Activated CD4-positive, CD25-positive, alpha-beta regulatory T cell treated with anti-CD3 and anti-CD28 coated beads, Interleukin-2, amount 50 U/mL, for 24 hours (primary cell): ENCODE measurements around the gene MED12L.
"Not testable (repeated sequence)": the region's sequence is repeated elsewhere in the genome, so short reads cannot be mapped to it uniquely, and the experiment has no call there.

Experiments used
- ATAC-seq, 2 donors: fragments of 150-1000 bp; cut with Tn5 transposase; one replicate each; pipeline ENCODE4 v1.10.0; 2021; ENCODE audit warnings: mild to moderate bottlenecking in 1 of 2, moderate library complexity in 1 of 2

The MED12L gene, protein sequence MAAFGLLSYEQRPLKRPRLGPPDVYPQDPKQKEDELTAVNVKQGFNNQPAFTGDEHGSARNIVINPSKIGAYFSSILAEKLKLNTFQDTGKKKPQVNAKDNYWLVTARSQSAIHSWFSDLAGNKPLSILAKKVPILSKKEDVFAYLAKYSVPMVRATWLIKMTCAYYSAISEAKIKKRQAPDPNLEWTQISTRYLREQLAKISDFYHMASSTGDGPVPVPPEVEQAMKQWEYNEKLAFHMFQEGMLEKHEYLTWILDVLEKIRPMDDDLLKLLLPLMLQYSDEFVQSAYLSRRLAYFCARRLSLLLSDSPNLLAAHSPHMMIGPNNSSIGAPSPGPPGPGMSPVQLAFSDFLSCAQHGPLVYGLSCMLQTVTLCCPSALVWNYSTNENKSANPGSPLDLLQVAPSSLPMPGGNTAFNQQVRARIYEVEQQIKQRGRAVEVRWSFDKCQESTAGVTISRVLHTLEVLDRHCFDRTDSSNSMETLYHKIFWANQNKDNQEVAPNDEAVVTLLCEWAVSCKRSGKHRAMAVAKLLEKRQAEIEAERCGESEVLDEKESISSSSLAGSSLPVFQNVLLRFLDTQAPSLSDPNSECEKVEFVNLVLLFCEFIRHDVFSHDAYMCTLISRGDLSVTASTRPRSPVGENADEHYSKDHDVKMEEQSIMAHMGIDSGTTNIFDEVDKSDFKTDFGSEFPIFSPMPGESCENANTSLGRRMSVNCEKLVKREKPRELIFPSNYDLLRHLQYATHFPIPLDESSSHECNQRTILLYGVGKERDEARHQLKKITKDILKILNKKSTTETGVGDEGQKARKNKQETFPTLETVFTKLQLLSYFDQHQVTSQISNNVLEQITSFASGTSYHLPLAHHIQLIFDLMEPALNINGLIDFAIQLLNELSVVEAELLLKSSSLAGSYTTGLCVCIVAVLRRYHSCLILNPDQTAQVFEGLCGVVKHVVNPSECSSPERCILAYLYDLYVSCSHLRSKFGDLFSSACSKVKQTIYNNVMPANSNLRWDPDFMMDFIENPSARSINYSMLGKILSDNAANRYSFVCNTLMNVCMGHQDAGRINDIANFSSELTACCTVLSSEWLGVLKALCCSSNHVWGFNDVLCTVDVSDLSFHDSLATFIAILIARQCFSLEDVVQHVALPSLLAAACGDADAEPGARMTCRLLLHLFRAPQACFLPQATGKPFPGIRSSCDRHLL (N-terminal part only)

DNA sequence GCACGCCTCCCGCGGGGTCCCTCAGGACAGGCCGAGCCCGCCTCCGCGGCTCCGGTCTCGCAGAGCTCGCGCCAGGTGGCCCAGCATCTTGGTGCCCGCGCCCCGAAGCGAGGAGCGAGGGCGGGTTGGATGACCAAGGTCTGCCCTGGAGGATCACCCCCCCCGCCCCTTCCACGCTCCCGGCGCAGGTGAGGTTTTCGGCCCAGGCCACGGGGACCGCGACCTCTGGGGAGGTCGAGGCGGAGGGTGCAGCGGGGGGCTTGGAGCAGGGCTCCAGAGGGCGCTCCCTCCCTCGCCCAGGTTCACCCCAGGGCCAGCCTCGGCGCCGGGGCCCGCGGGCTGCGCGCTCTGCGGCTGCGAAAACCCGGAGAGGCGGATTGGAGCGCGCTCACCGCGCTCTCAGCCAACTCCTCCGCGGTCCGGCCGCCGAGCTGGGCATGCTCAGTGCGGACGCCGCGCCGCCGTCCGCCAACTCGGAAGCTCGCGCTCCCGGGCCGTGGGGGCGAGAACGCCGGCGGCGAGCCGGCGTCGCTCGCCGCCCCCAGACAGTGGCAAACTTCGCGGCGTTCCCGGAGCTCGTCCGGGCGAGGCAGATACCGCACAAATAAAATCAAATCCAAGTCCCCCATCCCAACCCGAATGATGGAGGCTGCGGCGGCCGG, at the start of gene MED12L:
Gene MED12L, plus strand, starts transcription at position 438 of the 662 bp plus-strand sequence. CDS start 1,263 bp downstream, outside the sequence.
- ATAC-seq = peak; percentile 35 to 42

DNA sequence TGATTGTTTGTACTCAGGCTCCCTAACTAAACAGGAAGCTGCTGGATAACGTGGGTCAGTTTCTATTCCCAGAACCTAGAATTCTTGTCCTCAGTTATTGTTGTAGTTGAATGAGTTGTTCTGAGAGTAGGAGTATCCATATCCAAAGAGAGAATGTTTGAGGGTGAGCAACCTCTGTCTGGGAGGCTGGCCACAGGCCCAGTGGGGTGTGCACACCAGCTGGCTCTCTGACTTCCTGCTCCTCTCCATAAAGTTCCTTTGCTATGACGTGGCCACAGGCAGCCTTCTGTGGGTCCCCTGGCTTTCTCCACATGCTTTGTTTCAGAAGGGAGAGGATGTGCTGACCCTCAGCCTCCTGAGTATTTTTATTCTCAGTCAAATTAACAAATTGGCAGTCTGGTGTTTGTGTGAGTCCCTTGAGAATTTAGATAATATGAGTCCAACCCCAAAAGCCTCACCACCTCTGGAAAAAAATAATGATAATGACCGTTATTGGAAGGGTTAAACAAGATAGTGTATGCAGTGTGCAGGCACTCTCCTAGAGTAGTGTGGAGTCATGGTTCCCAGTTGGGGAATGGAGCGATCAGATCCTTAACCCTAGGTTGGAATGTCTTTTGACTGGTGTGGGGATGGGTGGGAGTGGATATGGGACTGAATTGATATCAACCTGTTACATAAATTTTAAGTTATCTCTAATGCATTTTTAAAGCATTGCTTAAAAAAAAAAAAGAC, 47.6 kb upstream of the MED12L start:
- ATAC-seq = no peak

DNA sequence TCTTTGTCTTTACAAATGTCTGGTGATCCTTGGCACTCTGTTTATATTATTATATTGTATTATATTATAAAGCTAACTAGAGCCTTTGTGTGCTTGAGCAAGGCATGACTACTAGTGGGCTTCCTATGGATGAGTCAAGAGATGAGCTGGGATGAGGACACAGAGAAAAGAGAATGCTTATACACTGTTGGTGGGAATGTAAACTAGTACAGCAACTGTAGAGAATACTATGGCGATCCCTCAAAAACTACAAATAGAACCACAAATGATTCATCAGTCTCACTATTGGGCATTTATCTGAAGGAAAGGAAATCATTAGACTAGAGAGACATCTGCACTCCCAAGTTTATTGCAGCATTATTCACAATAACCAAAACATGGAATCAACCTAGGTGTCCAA, 40.8 kb upstream of the MED12L start:
- no peak for ATAC-seq

DNA sequence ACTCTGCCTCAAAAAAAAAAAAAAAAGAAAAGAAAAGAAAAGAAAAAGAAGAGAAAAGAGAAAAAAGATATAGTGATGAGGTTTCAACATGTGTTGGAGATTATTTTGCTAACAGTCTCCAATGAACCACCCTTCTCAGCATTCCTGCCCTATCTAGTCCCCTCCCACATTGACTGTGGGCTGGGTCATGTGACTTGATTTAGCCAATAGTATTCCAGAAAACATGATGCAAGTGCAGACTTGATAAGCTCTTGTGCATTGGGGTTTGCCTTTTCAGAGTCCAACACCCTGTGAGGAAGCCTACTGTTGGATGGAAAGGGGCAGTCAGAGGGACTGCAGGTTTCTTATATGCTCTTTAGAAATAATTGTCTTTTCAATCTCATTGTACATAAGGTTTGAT, 37.8 kb upstream of the MED12L start:
- no peak for ATAC-seq

DNA sequence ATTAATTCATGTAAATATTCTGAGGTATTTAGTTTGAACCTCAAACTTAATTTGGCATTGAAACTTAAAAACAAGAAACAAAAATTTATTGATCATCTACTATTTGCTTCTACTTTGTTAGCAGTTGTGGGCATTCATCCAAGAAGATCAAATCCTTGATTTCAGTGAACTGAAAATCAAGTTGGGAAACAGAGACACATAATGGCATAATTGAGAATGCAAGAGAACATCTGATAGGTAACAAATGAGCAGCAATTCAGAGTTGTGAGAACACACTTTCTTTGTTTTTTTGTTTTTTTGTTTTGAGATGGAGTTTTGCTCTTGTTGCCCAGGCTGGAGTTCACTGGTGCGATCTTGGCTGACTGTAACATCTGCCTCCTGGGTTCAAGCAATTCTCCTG, 33.9 kb upstream of the MED12L start:
- ATAC-seq = no peak

DNA sequence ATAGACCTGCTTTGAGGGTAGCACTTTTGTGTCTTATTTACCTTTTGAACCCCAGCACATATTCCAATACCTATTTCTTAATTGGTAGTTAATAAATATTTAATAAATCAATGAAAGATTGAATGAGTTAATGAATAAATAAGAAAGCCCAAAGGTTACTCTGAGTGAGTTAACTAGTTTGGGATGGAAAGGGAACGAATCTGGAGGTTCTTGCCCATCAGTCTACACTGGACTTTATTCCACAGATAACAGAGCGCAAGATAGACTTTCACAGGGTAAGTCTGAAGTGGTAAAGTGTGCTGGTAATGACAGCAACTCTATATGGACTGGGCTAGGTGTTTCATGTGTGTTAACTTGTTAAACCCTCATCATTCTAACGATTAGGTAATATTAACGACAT, 33.1 kb upstream of the MED12L start:
- ATAC-seq = no peak

DNA sequence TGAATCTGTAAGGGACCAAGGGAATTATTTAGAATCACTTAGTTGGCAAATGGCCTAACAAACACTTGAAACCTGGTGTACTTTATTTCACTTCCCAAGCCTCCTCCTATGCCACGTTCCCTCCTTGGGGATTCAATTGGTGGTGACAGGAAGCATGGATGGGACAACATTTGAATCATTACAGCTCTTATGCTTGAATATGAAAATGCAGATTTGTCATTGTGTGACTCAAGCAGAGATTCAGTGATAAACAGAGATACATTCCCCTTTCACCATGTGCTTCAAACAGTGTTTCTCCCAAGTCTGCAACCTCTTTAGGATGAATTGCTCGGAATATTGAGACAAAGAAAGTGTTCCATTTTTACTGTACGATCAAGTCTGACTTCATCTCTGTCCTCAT, 32.7 kb upstream of the MED12L start:
- no peak for ATAC-seq

DNA sequence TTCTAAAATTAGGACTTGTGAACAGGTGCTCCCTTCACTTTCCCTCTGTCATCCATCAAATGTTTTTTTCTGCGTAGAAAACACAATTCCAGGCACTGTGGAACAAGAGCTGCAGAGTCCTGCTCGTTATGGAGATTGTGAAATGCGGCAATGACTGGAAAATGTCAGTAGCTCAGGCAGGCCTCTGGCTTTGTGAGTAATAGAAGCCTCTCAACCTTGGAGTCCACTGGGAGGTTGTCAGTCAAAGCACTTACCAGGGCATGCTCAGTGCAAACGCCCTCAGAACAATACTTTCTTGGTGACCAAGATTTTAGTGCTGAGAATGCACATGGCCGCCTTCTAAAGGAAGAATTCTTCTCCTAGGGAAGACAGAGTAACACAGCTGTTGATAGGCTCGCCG, 26.7 kb upstream of the MED12L start:
- no peak for ATAC-seq

DNA sequence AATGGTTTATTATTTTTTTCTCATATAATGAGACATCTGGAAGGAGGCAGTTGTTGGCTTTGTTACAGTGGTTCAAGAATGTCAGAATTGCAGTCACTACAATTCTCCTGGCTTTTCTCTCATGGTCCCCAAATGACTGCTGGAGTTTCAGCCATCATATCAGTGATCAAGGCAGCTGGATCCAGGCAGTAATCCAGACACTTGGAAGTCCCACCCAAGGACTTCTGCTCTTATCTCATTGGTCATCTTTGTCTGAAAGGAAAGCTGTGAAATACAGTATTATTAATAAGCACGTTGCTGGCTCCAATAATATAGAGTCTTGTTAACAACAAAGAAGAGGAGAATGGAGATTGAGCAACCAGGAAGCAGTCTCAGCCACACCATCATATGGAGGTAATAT, 22.9 kb upstream of the MED12L start:
- ATAC-seq = no peak

DNA sequence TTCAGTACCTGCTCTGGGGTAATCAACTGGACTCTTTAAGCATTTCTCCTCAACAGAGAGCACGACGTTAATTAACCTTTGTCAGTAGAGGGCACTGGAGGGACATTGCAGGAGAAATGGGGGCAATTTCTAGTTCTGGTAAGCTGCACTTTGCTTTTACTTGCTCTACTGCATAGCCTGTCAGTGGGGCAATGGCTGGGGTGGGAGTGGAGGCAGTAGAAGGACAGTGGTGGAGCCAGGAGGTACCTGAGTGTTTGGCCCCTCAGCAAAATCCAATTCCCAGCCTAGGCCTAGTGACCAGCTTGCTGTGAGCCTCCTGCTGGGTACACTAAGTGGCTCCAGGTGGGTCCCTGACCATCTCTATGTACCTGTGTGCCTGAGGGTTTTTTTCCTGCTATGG, 18.3 kb upstream of the MED12L start:
- no peak for ATAC-seq

DNA sequence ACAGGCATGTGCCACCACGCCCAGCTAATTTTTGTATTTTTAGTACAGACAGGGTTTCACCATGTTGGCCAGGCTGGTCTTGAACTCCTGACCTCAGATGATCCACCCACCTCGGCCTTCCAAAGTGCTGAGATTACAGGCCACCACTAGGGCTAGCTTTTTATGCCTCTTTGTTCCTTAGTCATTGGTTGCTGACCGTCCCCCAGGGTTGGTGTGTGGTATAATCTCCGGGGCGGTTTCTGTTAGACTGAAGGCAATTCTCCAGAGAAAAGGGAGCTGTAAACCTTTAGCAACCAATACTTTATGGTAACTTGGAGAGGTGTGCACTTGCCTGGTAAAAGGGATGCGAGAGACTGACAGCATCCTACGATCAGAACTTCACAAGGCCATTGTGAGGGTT, 12.6 kb upstream of the MED12L start:
- not testable (repeated sequence) for ATAC-seq

DNA sequence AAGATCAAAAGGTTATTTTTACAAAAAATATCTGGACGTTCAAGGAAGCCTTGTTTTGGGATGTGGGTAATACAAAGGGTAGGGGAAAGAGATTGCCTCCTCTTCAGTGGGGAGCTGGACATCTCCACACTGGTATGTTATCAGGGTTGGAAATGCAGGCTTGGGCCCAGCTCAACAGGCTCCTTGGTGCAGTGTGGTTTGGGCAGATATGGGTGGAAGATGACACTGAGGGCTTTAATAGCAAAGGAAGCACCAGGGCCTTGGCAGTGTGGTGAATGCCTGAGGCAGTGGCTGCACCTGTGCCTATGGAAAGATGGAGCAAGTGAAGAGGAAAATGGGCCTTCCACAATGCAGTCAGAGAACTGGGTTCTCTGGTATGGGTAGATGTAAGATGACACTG, 11.2 kb upstream of the MED12L start:
- no peak for ATAC-seq

DNA sequence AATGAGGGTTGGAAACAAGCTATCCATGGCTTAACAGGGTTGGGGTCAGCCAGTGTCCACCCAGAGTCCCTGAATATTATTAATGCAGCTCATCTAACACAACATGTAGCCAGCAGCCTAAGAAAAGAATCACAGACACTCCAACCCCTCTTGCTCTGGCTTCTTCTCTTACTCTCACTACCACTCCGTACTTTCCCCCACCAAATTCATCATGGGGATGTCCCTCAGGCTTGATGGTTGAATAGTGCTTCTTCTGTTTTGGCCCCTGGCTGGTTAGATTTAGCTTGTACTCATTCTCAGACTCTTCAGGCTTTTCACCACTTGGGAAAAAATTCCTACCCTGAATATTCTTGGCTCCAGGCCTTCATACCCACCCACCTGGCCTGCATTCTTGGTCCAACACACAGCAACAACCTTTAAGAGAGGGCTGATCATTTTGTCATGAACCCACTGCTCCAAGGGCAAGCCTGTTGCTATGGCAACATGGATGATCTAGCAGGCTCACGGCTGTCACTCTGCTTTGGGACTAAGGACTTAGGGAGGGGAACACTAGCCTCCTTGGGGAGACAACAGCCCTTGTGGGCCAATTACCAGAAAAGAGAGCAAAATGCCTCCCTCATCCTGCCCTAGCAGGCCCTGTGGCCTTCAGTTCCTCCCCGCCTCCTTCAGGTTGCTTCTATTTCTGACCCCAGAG, 9.4 kb upstream of the MED12L start:
- no peak for ATAC-seq

DNA sequence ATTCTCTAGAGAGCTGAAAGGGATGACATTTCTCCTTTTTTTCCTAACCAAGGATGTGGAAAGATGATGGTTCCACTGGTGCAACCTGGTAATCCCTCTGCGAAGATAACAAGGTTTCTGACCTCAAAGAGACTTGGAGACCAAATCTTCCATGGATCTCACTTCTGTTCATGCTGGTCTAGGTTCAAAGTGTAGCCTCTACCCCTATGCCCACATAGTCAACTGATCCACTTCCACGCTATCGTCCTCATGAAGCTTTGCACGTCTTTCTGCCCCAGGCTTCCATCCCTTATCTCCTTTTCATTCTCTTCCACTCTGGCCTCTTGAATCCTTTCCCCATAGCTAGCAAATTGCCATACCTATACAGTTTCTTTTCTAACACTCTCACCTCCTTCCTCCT, 8.8 kb upstream of the MED12L start:
- no peak for ATAC-seq

DNA sequence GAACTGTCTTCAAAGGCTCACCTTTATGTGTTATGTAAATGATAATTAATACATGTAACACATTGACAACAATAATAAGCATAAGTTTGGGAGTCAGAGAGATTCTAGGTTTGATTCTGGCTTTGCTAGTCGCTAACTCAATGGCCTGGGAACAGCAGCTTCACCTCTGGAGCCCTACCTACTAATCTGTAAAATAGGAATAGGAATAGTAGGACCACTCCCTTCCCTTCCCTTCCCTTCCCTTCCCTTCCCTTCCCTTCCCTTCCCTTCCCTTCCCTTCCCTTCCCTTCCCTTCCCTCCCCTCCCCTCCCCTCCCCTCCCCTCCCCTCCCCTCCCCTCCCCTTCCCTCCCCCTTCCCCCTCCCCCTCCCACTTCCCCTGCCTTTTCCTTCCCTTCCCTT, 4.4 kb upstream of the MED12L start:
- ATAC-seq = not testable (repeated sequence)

DNA sequence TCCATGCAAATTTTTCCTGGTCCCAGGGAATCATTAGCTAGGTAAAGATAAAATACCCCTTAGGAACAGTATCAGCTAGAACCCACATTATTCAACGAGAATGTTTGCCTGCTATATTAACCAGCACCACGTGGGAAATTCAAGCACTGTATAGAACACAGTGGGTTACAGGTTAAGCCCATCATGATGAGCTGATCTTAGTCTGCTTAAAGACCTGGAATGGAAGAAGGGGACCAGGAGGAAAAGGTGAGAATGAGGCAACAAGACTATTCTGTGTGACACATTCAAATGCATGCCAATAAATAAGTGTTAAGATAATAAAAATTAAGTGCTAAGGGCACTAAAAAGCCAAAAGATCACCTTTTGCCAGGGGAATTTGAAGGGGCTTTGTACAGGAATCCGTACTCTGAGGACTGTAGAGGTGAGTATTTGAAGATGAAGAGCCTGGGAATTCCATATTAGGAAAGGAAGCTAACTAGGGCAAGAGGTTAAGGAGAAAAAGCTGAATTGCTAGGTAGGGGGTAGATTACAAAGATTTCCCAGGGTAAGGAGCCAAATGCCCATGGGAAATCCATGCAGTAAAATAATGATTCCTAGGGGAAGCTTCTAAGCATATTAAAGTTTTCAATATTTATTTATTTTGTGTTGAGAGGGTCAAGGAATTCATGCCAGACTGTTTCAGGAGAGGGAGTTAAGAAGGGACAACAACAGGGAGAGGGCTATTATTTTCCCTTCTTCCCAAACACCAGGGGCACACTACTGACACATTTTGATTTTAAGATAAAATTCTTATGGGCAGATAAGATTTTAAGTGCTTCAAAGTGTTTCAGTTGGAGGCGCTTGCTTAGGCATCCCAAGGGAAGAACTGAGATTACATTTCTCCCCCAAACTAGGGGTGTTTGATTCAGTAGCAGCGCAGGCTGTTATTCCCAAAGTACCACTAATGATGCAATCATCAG, 2.3 kb upstream of the MED12L start:
- no peak for ATAC-seq

DNA sequence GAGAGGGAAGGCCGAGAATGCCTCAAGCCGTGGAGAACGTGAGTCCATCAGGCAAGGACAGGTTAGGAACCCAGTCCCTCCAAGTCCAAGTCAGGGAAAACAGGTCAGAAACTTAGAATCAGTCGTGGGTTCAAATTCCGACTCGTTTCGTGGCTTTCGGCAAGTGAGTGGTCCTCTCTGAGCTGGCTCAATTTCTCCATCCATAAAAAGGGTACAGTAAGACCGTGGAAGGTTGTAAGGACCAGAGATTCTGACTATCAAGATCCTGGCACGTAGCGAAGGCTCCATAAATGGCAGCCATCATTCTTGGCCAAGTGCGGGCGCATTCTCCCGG, 604 bp upstream of the MED12L start:
- no peak for ATAC-seq

DNA sequence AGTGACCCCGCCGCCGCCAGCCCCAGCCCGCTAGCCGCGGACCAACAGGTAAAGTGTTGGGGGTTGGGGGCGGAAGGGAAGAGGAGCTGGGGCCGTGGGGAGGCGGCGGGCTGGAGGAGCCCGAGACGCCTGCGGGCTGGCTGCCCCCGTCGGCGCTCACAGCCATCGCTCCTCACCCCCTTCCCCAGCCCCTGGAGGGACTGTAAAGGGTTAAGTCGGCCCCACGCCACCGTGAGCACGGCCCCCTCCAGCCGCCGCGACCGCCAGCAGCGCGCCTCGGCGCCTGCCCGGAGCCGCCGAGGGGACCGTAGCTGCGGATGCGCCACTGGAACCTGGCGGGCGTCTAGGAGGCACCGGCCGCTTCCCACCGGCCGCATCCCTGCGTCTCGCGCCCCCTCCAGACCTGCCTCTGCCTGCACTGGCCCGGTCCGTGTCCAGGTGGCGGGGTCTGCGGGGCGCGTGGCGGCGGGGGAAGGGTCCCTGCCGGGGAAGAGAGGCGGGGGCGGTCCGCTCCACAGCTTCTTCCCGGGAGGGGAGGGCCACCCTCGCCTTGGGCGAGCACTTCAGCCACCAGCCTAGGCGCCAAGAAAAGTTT, 522 bp downstream of the MED12L start:
- ATAC-seq = no peak
